Endothelial cell of umbilical vein (primary cell): Measurements from ENCODE around the gene OVOL2.

Experiments
- POLR2A ChIP-seq: IDR thresholded peaks from 2 replicates; pipeline ENCODE4 v1.6.1; 2012; ENCODE audit warnings: low read depth, mild to moderate bottlenecking, control low read depth, low read length
- TF ChIP-seq, protein P1 (sequence below), 2 donors: IDR thresholded peaks; 1 replicate in 1 of 2; 2 replicates in 1 of 2; pipeline ENCODE4 v1.5.1; 2011; ENCODE audit warnings: low read length in 2 of 2, mild to moderate bottlenecking in 2 of 2, moderate library complexity in 2 of 2, control low read depth in 1 of 2, inconsistent platforms in 1 of 2, low read depth in 1 of 2; ENCODE audit not compliant: insufficient read depth in 1 of 2; ENCODE audit errors: extremely low read depth in 1 of 2

DNA sequence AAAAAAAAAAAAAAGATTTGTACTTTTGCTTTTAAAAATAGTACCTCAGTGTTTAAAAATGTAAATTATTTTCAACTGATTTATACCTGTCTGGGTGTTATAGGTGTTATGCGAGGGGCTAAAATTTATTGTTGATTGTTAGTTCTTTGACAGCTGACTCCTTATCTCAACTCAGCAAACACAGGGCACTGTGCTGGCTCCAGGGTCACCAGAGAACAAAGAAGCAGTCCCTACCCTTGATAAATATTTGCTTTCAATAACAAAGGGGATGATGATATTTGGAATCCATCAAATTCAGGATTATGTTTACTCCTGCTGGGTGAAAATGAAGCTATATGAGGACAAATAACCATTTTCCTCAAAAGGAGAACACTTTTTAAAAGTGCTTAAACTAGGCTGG is 45.8 kb upstream of the OVOL2 start:
- TF ChIP-seq POLR2A, result no peak
- TF ChIP-seq, protein P1, sequence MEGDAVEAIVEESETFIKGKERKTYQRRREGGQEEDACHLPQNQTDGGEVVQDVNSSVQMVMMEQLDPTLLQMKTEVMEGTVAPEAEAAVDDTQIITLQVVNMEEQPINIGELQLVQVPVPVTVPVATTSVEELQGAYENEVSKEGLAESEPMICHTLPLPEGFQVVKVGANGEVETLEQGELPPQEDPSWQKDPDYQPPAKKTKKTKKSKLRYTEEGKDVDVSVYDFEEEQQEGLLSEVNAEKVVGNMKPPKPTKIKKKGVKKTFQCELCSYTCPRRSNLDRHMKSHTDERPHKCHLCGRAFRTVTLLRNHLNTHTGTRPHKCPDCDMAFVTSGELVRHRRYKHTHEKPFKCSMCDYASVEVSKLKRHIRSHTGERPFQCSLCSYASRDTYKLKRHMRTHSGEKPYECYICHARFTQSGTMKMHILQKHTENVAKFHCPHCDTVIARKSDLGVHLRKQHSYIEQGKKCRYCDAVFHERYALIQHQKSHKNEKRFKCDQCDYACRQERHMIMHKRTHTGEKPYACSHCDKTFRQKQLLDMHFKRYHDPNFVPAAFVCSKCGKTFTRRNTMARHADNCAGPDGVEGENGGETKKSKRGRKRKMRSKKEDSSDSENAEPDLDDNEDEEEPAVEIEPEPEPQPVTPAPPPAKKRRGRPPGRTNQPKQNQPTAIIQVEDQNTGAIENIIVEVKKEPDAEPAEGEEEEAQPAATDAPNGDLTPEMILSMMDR (IDR thresholded peaks at IDR 0.05; ENCODE audit: extremely low read depth in 1 of 2, insufficient read depth in 1 of 2, low read depth in 1 of 2, low read length in 2 of 2), result no peak
